Body of pancreas (tissue), 4 donors: ENCODE measurements around the gene WEE1.

ENCODE experiments used
- CTCF ChIP-seq, 7 experiments: fragments of 450-650 bp in 4 of 7; fragments of 200-600 bp in 3 of 7; sonication (generic) in 3 of 7; IDR thresholded peaks; one replicate each; pipeline ENCODE4 v1.5.1; 2016 to 2019; ENCODE audit warnings: antibody characterized with exemption in 7 of 7
- POLR2A ChIP-seq, 3 donors: fragments of 450-650 bp; IDR thresholded peaks; one replicate each; pipeline ENCODE4 v1.6.1; 2016; ENCODE audit warnings: antibody characterized with exemption in 3 of 3, mild to moderate bottlenecking in 2 of 3

DNA sequence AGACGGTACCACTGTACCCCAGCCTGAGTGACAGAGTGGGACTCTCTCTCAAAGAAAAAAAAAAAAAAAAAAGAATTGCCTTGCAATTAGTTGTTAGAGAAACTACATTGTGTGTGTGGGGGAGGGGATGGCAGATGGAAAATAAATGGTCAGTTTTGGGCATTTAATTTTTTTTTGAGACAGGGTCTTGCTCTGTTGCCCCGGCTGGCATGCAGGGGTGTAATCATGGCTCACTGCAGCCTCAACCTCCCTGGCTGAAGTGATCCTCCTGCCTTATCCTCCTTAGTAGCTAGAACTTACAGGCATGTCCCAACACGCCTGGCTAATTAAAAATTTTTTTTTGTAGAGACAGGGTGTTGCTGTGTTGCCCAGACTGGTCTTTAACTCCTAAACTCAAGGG is 36.4 kb downstream of the WEE1 start:
- TF ChIP-seq CTCF (IDR thresholded peaks at IDR 0.05) (no peak), POLR2A (IDR thresholded peaks at IDR 0.05) (no peak)
